ENCODE data around the gene BAIAP2L2. TPM values are rescaled to one million over a fixed set of nuclear protein-coding genes. Genes with fewer than 3 reads are reported as not detected.

BAIAP2L2 gene
- total and polyA plus RNA-seq, 3 donors from 2014 or later, result 6.6 to 10.0 (median 8.8) TPM

DNA sequence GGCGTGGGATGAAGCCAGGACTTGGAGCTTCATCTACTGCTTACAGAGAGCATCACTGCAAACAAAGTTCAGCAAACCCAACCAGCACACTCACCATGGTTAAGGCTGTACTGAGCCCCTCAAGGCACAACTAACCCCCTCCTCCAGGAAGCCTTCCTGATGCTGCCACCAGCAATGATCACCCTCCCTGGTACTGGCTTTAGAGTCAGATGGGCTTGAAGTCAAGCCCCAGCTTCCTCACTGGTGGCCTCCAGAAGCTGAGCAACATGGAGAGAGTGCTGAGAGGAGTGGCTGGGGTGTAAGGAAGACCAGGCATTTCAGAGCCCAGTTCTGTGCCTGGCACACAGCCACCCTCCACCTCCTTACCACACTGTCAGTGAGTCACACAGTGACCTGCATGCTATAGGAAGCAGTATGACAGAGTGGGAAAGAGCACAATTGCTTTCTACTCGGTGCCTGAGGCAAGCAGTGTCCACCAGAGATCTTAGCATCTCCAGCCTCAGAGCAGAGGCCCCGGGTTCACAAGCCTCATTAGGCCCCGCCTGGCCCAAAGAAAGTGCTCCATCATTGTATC lies 24.7 kb upstream of the BAIAP2L2 start:
- no peak for DNase-seq
- no peak overlapping the region for H3K27ac ChIP-seq
- no peaks in the 10 kb centered on the region for H3K27me3 ChIP-seq
- TF ChIP-seq, protein P1, sequence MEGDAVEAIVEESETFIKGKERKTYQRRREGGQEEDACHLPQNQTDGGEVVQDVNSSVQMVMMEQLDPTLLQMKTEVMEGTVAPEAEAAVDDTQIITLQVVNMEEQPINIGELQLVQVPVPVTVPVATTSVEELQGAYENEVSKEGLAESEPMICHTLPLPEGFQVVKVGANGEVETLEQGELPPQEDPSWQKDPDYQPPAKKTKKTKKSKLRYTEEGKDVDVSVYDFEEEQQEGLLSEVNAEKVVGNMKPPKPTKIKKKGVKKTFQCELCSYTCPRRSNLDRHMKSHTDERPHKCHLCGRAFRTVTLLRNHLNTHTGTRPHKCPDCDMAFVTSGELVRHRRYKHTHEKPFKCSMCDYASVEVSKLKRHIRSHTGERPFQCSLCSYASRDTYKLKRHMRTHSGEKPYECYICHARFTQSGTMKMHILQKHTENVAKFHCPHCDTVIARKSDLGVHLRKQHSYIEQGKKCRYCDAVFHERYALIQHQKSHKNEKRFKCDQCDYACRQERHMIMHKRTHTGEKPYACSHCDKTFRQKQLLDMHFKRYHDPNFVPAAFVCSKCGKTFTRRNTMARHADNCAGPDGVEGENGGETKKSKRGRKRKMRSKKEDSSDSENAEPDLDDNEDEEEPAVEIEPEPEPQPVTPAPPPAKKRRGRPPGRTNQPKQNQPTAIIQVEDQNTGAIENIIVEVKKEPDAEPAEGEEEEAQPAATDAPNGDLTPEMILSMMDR (IDR thresholded peaks at IDR 0.05), result no peak
- TF ChIP-seq POLR2A (IDR thresholded peaks at IDR 0.05), result no peak
- WGBS, 2 donors, result 89 to 100% methylated on average over 1 to 4 of the region's 4 CpGs
- H3K36me3 ChIP-seq (ENCODE audit: low read depth, missing control alignments), result no peaks in the 10 kb centered on the region
- peaks cover 10% of the 10 kb centered on the region for H3K4me1 ChIP-seq
- no peak overlapping the region for H3K4me3 ChIP-seq
- H3K9me3 ChIP-seq, result no peaks in the 10 kb centered on the region
- intact Hi-C loops (cut with DNase I; ENCODE audit: low total_unique reads), result no loop called here

DNA sequence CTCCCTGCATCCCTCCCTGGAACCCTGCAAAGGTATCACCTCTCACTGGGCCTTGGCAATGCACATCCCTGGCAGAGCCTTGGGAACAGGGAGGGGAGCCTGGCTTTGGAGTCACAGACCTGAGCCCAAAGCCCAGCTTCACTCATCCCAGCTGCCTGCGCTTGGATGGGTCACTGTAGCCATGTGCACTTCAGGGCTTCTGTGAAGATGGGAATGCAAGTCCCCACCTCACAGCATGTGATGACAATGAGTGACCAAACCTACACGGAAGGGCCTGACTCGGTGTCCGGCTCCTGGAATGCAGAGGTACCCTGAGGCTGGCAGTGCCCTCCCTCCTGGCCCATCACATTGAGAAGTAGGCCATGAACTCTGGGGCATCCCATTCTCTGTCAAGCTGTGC lies 22.8 kb upstream of the BAIAP2L2 start:
- no peaks in the 10 kb centered on the region for H3K9me3 ChIP-seq
- no peak overlapping the region for H3K27ac ChIP-seq
- H3K4me1 ChIP-seq, result peaks cover 10% of the 10 kb centered on the region
- H3K36me3 ChIP-seq (ENCODE audit: low read depth, missing control alignments), result no peaks in the 10 kb centered on the region
- WGBS, 2 donors, result 92% methylated on average over 4 of the region's 4 CpGs; no CpG with 5 or more reads in 1 of the 2 donors
- no peak for DNase-seq
- no peaks in the 10 kb centered on the region for H3K27me3 ChIP-seq
- TF ChIP-seq, protein P1 (IDR thresholded peaks at IDR 0.05), result no peak
- TF ChIP-seq POLR2A (IDR thresholded peaks at IDR 0.05), result no peak
- H3K4me3 ChIP-seq, result no peak overlapping the region
- intact Hi-C loops (cut with DNase I; ENCODE audit: low total_unique reads), result no loop called here

DNA sequence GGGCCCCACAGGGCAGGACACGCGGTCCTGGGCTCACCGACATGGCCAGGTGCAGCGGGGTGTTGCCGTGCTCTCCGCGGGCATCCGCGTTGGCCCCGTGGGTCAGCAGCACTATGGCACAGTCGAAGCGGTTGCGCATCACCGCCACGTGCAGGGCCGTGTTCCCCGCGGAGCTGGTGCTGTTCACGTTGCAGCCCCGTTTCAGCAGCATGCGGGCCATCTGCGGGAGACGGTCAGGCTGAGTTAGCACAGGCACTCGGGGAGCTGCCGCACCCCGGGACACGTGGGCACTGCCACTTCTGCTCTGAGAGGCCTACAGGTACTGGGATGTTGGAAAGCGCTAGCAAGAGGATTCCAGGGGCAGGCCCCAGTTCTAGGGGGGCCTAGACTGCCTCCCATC lies 22.3 kb upstream of the BAIAP2L2 start:
- Histone ChIP-seq H3K27ac (no peak overlapping the region), H3K4me1 (peaks cover 10% of the 10 kb centered on the region), H3K27me3 (no peaks in the 10 kb centered on the region), H3K36me3 (ENCODE audit: low read depth, missing control alignments) (no peaks in the 10 kb centered on the region), H3K9me3 (no peaks in the 10 kb centered on the region), H3K4me3 (no peak overlapping the region)
- intact Hi-C loops (cut with DNase I; ENCODE audit: low total_unique reads), result no loop called here
- TF ChIP-seq POLR2A (IDR thresholded peaks at IDR 0.05), result no peak
- TF ChIP-seq, protein P1 (IDR thresholded peaks at IDR 0.05), result no peak
- no peak for DNase-seq
- WGBS, 2 donors, result 93 to 100% methylated on average over 2 to 28 of the region's 28 CpGs

DNA sequence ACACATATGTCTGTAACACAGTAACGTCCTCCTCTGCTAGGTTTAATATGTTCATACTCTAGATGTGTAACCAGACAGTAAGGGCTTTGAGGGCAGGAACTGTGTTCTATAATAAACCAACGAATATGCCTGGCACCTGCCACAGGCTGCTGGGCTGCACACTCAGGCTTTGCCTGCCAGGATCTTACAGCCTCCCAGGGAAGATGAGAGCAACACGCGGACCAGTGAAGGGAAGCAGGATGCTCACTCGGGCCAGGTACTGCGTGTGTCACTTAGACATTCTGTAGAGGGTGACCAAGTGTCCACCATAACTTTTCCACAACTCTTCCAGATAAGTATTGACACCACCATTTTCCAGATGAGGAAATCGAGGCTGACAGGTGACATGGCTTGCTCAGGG lies 21.7 kb upstream of the BAIAP2L2 start:
- no peak overlapping the region for H3K4me3 ChIP-seq
- DNase-seq, result no peak
- H3K27ac ChIP-seq, result peak overlapping the region; percentile 60 to 66
- intact Hi-C loops (cut with DNase I; ENCODE audit: low total_unique reads), result no loop called here
- H3K27me3 ChIP-seq, result no peaks in the 10 kb centered on the region
- TF ChIP-seq POLR2A (IDR thresholded peaks at IDR 0.05), result no peak
- TF ChIP-seq, protein P1 (IDR thresholded peaks at IDR 0.05), result no peak
- WGBS, 2 donors, result 87 to 93% methylated on average over 7 of the region's 7 CpGs
- H3K9me3 ChIP-seq, result no peaks in the 10 kb centered on the region
- H3K36me3 ChIP-seq (ENCODE audit: low read depth, missing control alignments), result no peaks in the 10 kb centered on the region
- H3K4me1 ChIP-seq, result peaks cover 10% of the 10 kb centered on the region

DNA sequence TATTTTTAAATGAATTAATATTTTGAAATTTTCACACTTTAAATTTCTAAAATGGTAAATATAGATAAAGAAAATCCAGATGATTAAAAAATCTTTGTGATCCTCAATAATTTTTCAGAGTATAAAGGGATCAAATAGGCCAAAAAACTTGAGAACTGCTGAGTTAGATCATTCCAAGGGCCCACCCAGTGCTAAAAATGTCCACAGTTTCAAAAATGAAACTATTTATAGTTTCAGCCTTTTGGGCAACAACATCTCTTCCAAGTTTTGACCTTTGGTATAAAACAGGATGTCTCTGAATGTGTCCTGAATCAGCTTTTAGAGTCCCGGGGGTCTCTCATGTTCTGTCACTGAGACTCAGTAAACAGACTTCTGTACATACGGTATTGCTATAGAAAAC lies 20.9 kb upstream of the BAIAP2L2 start:
- WGBS, 2 donors, result 44 to 50% methylated on average over 2 of the region's 2 CpGs
- Histone ChIP-seq H3K27ac (peak overlapping the region; percentile 60 to 66), H3K36me3 (ENCODE audit: low read depth, missing control alignments) (no peaks in the 10 kb centered on the region), H3K9me3 (no peaks in the 10 kb centered on the region), H3K4me1 (peaks cover 10% of the 10 kb centered on the region), H3K27me3 (no peaks in the 10 kb centered on the region), H3K4me3 (no peak overlapping the region)
- no peak for DNase-seq
- TF ChIP-seq POLR2A (IDR thresholded peaks at IDR 0.05), result no peak
- TF ChIP-seq, protein P1 (IDR thresholded peaks at IDR 0.05), result no peak
- intact Hi-C loops (cut with DNase I; ENCODE audit: low total_unique reads), result no loop called here

All from testis (tissue), 3 donors.